ENCODE data around the gene PCBP3.
"Not testable (repeated sequence)": the region's sequence is repeated elsewhere in the genome, so short reads cannot be mapped to it uniquely, and the experiment has no call there.

Gene PCBP3

DNA sequence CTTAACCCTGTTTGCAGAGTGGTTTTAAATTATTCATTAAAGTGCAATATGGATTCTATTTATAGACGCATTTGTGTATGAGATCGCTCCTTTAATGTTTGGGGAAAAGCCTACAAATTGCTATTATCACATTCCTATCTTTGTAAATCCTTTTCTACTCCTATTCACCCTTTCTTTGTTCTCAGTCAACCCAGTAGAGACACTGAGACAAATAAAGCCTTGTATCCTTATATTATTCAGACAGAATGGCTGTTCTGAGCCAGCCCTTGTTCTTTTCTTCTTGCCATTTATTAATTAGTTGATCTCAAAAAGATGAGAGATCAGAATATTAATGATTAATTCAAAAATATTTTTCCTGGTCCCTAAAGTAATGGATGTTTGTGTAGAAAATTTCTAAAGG lies 8.4 kb downstream of the PCBP3 start:
- DNase-seq (ENCODE audit: low spot score), result no peak
- TF ChIP-seq, protein P1, sequence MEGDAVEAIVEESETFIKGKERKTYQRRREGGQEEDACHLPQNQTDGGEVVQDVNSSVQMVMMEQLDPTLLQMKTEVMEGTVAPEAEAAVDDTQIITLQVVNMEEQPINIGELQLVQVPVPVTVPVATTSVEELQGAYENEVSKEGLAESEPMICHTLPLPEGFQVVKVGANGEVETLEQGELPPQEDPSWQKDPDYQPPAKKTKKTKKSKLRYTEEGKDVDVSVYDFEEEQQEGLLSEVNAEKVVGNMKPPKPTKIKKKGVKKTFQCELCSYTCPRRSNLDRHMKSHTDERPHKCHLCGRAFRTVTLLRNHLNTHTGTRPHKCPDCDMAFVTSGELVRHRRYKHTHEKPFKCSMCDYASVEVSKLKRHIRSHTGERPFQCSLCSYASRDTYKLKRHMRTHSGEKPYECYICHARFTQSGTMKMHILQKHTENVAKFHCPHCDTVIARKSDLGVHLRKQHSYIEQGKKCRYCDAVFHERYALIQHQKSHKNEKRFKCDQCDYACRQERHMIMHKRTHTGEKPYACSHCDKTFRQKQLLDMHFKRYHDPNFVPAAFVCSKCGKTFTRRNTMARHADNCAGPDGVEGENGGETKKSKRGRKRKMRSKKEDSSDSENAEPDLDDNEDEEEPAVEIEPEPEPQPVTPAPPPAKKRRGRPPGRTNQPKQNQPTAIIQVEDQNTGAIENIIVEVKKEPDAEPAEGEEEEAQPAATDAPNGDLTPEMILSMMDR (IDR thresholded peaks at IDR 0.05; ENCODE audit: extremely low read depth, missing control alignments), result no peak

GRCh38 chr21:45655124-45655523 lies 11.6 kb downstream of the PCBP3 start:
- no peak for DNase-seq (ENCODE audit: low spot score)
- TF ChIP-seq, protein P1 (IDR thresholded peaks at IDR 0.05; ENCODE audit: extremely low read depth, missing control alignments), result no peak

DNA sequence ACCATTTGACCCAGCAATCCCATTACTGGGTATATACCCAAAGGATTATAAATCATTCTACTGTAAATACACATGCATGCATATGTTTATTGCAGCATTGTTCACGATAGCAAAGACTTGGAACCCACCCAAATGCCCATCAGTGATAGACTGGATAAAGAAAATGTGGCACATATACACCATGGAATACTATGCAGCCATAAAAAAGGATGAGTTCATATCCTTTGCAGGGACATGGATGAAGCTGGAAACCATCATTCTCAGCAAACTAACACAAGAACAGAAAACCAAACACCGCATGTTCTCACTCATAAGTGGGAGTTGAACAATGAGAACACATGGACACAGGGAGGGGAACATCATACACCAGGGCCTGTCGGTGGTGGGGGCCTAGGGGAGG lies 12.6 kb downstream of the PCBP3 start:
- not testable (repeated sequence) for DNase-seq (ENCODE audit: low spot score)

GRCh38 chr21:45661913-45662622 lies 18.5 kb downstream of the PCBP3 start:
- DNase-seq (ENCODE audit: low spot score), result not testable (repeated sequence)

- DNase-seq (ENCODE audit: low spot score), result not testable (repeated sequence)
Measured at GRCh38 chr21:45662623-45663245, 19.2 kb downstream of the PCBP3 start.

- TF ChIP-seq, protein P1 (IDR thresholded peaks at IDR 0.05; ENCODE audit: extremely low read depth, missing control alignments), result no peak
- DNase-seq (ENCODE audit: low spot score), result no peak
Measured at GRCh38 chr21:45669382-45669781, 25.9 kb downstream of the PCBP3 start.

- DNase-seq (ENCODE audit: low spot score), result no peak
- TF ChIP-seq, protein P1 (IDR thresholded peaks at IDR 0.05; ENCODE audit: extremely low read depth, missing control alignments), result no peak
Measured at GRCh38 chr21:45670731-45671130, 27.2 kb downstream of the PCBP3 start.

DNA sequence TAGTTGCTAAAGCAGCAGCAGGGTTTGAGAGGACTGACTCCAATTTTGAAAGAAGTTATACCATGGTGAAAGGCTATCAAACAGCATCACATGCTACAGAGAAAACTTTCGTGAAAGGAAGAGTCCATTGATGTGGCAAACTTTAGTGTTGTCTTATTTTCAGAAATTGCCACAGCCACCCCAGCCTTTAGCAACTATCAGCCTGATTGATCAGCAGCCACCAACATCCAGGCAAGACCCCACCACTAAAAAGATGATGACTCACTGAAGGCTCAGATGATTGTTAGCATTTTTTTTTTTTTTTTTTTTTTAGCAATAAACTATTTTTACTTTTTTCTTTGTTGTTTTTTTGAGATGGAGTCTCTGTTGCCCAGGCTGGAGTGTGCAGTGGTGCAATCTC lies 35.3 kb downstream of the PCBP3 start:
- DNase-seq (ENCODE audit: low spot score), result not testable (repeated sequence)

- no peak for DNase-seq (ENCODE audit: low spot score)
- TF ChIP-seq, protein P1 (IDR thresholded peaks at IDR 0.05; ENCODE audit: extremely low read depth, missing control alignments), result no peak
Measured at GRCh38 chr21:45680215-45680614, 36.7 kb downstream of the PCBP3 start.
